CD14-positive monocyte (primary cell): ENCODE measurements around the gene NDRG4. TPM values are rescaled to one million over a fixed set of nuclear protein-coding genes. Genes with fewer than 3 reads are reported as not detected.

Experiments
- DNase-seq, 3 donors: peaks; one replicate each; pipeline ENCODE4 v3.0.0-alpha.2; 2011 to 2022
- H2AFZ ChIP-seq: 2 replicates; pipeline ENCODE4 v1.6.0; 2012; ENCODE audit warnings: mild to moderate bottlenecking, low read depth, low read length, inconsistent platforms; ENCODE audit not compliant: insufficient read depth, poor library complexity, severe bottlenecking
- H3K27ac ChIP-seq, 2 donors: 1 replicate in 1 of 2; 2 replicates in 1 of 2; pipeline ENCODE4 v1.5.1; 2012 to 2013; ENCODE audit warnings: low read length in 2 of 2, control low read depth in 1 of 2, inconsistent platforms in 1 of 2, low read depth in 1 of 2, mild to moderate bottlenecking in 1 of 2
- H3K27me3 ChIP-seq, 2 donors: one replicate each; pipeline versions ENCODE4 v1.6.0 to v1.6.1; 2011 to 2013; ENCODE audit warnings: low read length in 2 of 2; ENCODE audit not compliant: control insufficient read depth in 2 of 2, insufficient read depth in 2 of 2
- H3K36me3 ChIP-seq, 2 donors: replicated peaks in 1 of 2; 1 replicate in 1 of 2; 2 replicates in 1 of 2; pipeline versions ENCODE4 v1.5.1 to v1.6.1; 2012 to 2013; ENCODE audit warnings: low read length in 2 of 2, control low read depth in 1 of 2, inconsistent platforms in 1 of 2, mild to moderate bottlenecking in 1 of 2; ENCODE audit not compliant: insufficient read depth in 2 of 2, control insufficient read depth in 1 of 2
- H3K4me1 ChIP-seq, 2 donors: 1 replicate in 1 of 2; 2 replicates in 1 of 2; pipeline versions ENCODE4 v1.5.1 to v1.6.1; 2012 to 2013; ENCODE audit warnings: low read length in 2 of 2, control low read depth in 1 of 2, inconsistent platforms in 1 of 2, mild to moderate bottlenecking in 1 of 2, moderate library complexity in 1 of 2; ENCODE audit not compliant: insufficient read depth in 2 of 2, control insufficient read depth in 1 of 2
- H3K4me2 ChIP-seq: replicated peaks from 2 replicates; pipeline ENCODE3; 2012; ENCODE audit warnings: low read length, moderate library complexity, mild to moderate bottlenecking; ENCODE audit not compliant: poor library complexity, severe bottlenecking; ENCODE audit errors: extremely low read depth
- H3K4me3 ChIP-seq, 3 experiments: fragments of 200-600 bp in 1 of 3; sonication (generic) in 1 of 3; replicated peaks in 1 of 3; 1 replicate in 2 of 3; 2 replicates in 1 of 3; pipeline ENCODE4 v1.5.1; 2011 to 2013; ENCODE audit warnings: low read length in 3 of 3, mild to moderate bottlenecking in 3 of 3, control low read depth in 2 of 3, low read depth in 2 of 3, inconsistent platforms in 1 of 3, moderate library complexity in 1 of 3
- H3K79me2 ChIP-seq: 2 replicates; pipeline ENCODE4 v1.6.0; 2012; ENCODE audit warnings: mild to moderate bottlenecking, control low read depth, inconsistent platforms, low read length, moderate library complexity; ENCODE audit not compliant: insufficient read depth
- H3K9ac ChIP-seq: 2 replicates; pipeline ENCODE4 v1.6.0; 2017; ENCODE audit warnings: low read length, mild to moderate bottlenecking; ENCODE audit not compliant: insufficient read depth, poor library complexity, severe bottlenecking
- H3K9me3 ChIP-seq, 2 donors: replicated peaks in 1 of 2; 1 replicate in 1 of 2; 2 replicates in 1 of 2; pipeline versions ENCODE4 v1.5.1 to v1.6.1; 2012 to 2013; ENCODE audit warnings: low read length in 2 of 2, control low read depth in 1 of 2; ENCODE audit not compliant: control insufficient read depth in 1 of 2, insufficient read depth in 1 of 2
- H4K20me1 ChIP-seq: 2 replicates; pipeline ENCODE4 v1.6.0; 2012; ENCODE audit warnings: mild to moderate bottlenecking, low read length, control low read depth, moderate library complexity; ENCODE audit not compliant: insufficient read depth
- H3K27ac Mint-ChIP-seq, 7 donors: one replicate each; pipeline ENCODE4 v1.8.0; 2020; ENCODE audit warnings: mild to moderate bottlenecking in 7 of 7, mixed read lengths in 7 of 7, moderate library complexity in 6 of 7, inconsistent platforms in 2 of 7
- H3K27me3 Mint-ChIP-seq, 3 donors: one replicate each; pipeline ENCODE4 v1.8.0; 2021 to 2022; ENCODE audit warnings: low read depth in 3 of 3, mild to moderate bottlenecking in 3 of 3, mixed read lengths in 3 of 3, moderate library complexity in 3 of 3, inconsistent platforms in 1 of 3
- H3K36me3 Mint-ChIP-seq, 2 donors: one replicate each; pipeline ENCODE4 v1.8.0; 2020; ENCODE audit warnings: mixed read lengths in 2 of 2, inconsistent platforms in 1 of 2, mild to moderate bottlenecking in 1 of 2
- H3K4me1 Mint-ChIP-seq: one replicate; pipeline ENCODE4 v1.8.0; 2020; ENCODE audit warnings: mild to moderate bottlenecking, mixed read lengths
- H3K4me3 Mint-ChIP-seq, 2 donors: one replicate each; pipeline ENCODE4 v1.8.0; 2020; ENCODE audit warnings: mild to moderate bottlenecking in 2 of 2, mixed read lengths in 2 of 2, moderate library complexity in 1 of 2
- H3K9me3 Mint-ChIP-seq, 7 donors: one replicate each; pipeline ENCODE4 v1.8.0; 2020 to 2022; ENCODE audit warnings: mixed read lengths in 7 of 7, mild to moderate bottlenecking in 6 of 7, moderate library complexity in 6 of 7, inconsistent platforms in 2 of 7
- CTCF ChIP-seq: fragments of 200-600 bp; IDR thresholded peaks from one replicate; pipeline ENCODE4 v1.8.0; 2022; ENCODE audit warnings: antibody characterized with exemption, mild to moderate bottlenecking
- WGBS: methylation state at CpG from one replicate; pipeline ENCODE4 v1.1.5; 2013; ENCODE audit warnings: missing lambda C conversion rate; ENCODE audit not compliant: insufficient coverage; 5-methylcytosine and 5-hydroxymethylcytosine counted together
- intact Hi-C, 2 donors: fragments of 100-400 bp; cut with micrococcal nuclease; formaldehyde crosslinking; loops; one replicate each; pipeline versions ENCODE4 v1.15.0 to v1.15.1; 2023
- polyA plus RNA-seq, 3 donors: library from polyadenylated mRNA; depleted of rRNA in 1 of 3; unstranded in 2 of 3; stranded (reverse) in 1 of 3; fragments of 300-500 nt in 2 of 3; fragments of >200 nt in 1 of 3; fragmentation: Illumina TruSeq in 2 of 3; gene quantifications; 1 replicate in 2 of 3; 2 replicates in 1 of 3; pipeline ENCODE4 v1.2.3, GENCODE V29; 2012 to 2021

The NDRG4 gene
- polyA plus RNA-seq, 3 donors: not detected

- peaks cover 5 to 12% of the 10 kb centered on the region in 2 donors for H3K4me1 ChIP-seq
- Mint-ChIP-seq H3K27ac (peak overlapping the region in 1 of 7 donors; percentile 10), H3K9me3 (peaks cover 0 to 4% (median 1%) of the 10 kb centered on the region in 7 donors), H3K27me3 (peaks cover 46 to 68% (median 54%) of the 10 kb centered on the region in 3 donors), H3K36me3 (no peaks in the 10 kb centered on the region), H3K4me1 (peaks cover 14% of the 10 kb centered on the region), H3K4me3 (peak overlapping the region in 1 of 2 donors; percentile 51)
- H3K9ac ChIP-seq: no peak overlapping the region
- TF ChIP-seq CTCF: no peak
- peaks cover 0 to 23% of the 10 kb centered on the region in 2 donors for H3K9me3 ChIP-seq
- H3K4me2 ChIP-seq: no peak overlapping the region
- no peak overlapping the region for H2AFZ ChIP-seq
- no peak overlapping the region for H3K4me3 ChIP-seq
- intact Hi-C loops: no loop called here
- H3K27me3 ChIP-seq: peaks cover 15 to 38% of the 10 kb centered on the region in 2 donors
- WGBS: 87% methylated on average over 9 of the region's 10 CpGs
- no peak for DNase-seq
- H4K20me1 ChIP-seq: no peaks in the 10 kb centered on the region
- H3K27ac ChIP-seq: no peak overlapping the region
- H3K79me2 ChIP-seq: no peaks in the 10 kb centered on the region
- H3K36me3 ChIP-seq: no peaks in the 10 kb centered on the region
Observed at GRCh38 chr16:58499092-58499511, 841 bp upstream of the NDRG4 start.

GRCh38 chr16:58500430-58501241 is 693 bp downstream of the NDRG4 start:
- peak overlapping the region; percentile 21 for H2AFZ ChIP-seq
- H3K4me1 Mint-ChIP-seq: peaks cover 7% of the 10 kb centered on the region
- no peaks in the 10 kb centered on the region for H4K20me1 ChIP-seq
- H3K27ac Mint-ChIP-seq: no peak overlapping the region
- H3K9me3 ChIP-seq: peaks cover 0 to 23% of the 10 kb centered on the region in 2 donors
- H3K27me3 Mint-ChIP-seq: peaks cover 46 to 66% (median 47%) of the 10 kb centered on the region in 3 donors
- no peak overlapping the region for H3K4me3 ChIP-seq
- no peak for TF ChIP-seq CTCF
- H3K27me3 ChIP-seq: peaks cover 15 to 38% of the 10 kb centered on the region in 2 donors
- no peak overlapping the region for H3K27ac ChIP-seq
- intact Hi-C loops: no loop called here
- H3K36me3 ChIP-seq: no peaks in the 10 kb centered on the region
- peak overlapping the region; percentile 50 for H3K4me2 ChIP-seq
- peak overlapping the region; percentile 34 to 78 for H3K4me3 Mint-ChIP-seq
- no peak for DNase-seq
- H3K4me1 ChIP-seq: peaks cover 5 to 12% of the 10 kb centered on the region in 2 donors
- 3% methylated on average over 36 of the region's 36 CpGs for WGBS
- H3K36me3 Mint-ChIP-seq: no peaks in the 10 kb centered on the region
- no peaks in the 10 kb centered on the region for H3K79me2 ChIP-seq
- H3K9me3 Mint-ChIP-seq: peaks cover 0 to 4% (median 1%) of the 10 kb centered on the region in 7 donors
- H3K9ac ChIP-seq: peak overlapping the region; percentile 15
